GM19351 (cell line): ENCODE results near the gene ERGIC2.
A peak's percentile ranks its signal among the peaks of the same experiment; 100 is the strongest.

Experiments
- ATAC-seq: cut with Tn5 transposase; IDR thresholded peaks from one replicate; pipeline ENCODE4 v1.9.1; 2021; ENCODE audit warnings: mild to moderate bottlenecking, moderate library complexity; ENCODE audit not compliant: unreplicated experiment

The ERGIC2 gene

GRCh38 chr12:29376118-29376517 is 4.9 kb downstream of the ERGIC2 start:
- no peak for ATAC-seq

- ATAC-seq = no peak
Measured at GRCh38 chr12:29374913-29375312, 6.1 kb downstream of the ERGIC2 start.

- ATAC-seq = no peak
Measured at GRCh38 chr12:29374012-29374411, 7.0 kb downstream of the ERGIC2 start.

- no peak for ATAC-seq
Measured at GRCh38 chr12:29365091-29365490, 15.9 kb downstream of the ERGIC2 start.

- ATAC-seq = no peak
Measured at GRCh38 chr12:29354954-29355353, 26.0 kb downstream of the ERGIC2 start.

- no peak for ATAC-seq
Measured at GRCh38 chr12:29350080-29350479, 30.9 kb downstream of the ERGIC2 start.

GRCh38 chr12:29346769-29347421 is 34.1 kb downstream of the ERGIC2 start:
- no peak for ATAC-seq

DNA sequence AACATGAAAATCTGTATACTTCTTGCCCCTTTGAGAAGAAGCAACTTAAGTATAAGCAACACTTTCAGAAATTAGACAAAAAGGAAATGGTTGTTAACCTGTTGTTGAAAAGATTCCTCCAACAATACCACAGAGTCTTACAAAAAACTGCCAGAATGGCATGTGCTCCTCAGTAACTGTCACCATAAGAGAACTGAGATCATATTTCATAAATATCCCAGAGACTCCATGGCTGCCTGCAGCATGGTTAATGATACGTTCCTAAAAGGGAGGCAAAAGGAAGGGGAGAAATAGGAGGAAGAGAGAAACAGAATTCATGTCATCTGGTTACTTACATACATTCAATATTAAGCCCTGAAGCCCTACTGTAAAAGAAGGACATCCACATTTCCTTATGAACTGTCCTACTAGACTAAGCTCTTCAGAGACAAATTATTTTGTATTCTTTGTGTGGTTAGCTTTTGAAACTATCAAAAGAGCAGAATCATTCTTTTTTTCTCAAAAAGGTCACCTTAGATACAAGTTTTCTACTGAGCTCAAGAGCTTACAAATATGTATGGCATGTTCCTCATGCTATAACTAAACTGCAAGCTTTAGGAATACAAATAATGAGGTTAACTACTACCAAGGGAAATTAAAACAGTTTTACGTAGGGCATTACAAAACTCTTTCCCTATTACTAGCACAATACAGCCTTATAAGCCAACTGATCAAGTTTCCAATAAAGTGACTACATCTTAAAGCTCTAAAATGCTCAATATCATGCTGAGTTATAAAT is 37.8 kb downstream of the ERGIC2 start:
- ATAC-seq = no peak

DNA sequence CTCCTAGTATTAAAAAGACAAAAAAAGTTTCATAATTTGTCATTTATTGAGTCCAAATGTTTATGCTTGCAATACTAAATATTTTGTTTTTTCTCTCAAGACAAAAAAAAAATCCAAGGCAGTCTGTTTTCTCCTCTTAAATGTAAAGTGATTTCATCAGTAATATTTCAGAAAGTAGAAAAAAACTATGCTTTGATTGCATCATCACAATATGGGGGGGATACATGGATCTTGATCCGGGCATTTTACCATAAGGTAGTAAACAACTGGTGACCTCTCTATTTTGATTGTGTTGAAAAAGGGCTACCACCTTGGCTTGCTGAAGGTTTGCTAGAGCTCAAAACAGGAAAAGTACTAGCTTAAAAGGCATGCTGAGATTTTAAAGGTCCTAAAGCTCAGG is 43.6 kb downstream of the ERGIC2 start:
- no peak for ATAC-seq

- no peak for ATAC-seq
Measured at GRCh38 chr12:29334937-29335336, 46.0 kb downstream of the ERGIC2 start.

DNA sequence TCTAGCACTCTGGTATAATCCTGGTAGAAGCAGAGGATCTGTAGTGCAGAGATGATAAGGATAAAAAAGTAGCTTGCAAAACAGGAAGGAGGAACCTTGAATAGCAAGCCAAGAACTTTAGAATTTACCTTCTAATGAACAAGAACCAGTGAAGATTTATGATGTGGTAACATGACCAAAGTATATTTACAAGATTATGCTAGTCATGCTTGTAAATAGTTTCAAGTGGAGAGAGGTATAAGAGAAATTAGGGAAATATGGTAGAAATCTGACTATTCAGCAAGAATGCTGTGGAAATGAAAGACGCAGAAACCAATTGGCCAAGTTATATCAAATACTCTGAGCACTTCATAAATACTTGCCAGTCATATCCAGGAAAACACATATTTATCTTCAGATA is 47.8 kb downstream of the ERGIC2 start:
- no peak for ATAC-seq

- no peak for ATAC-seq
Measured at GRCh38 chr12:29329411-29329810, 51.6 kb downstream of the ERGIC2 start.

DNA sequence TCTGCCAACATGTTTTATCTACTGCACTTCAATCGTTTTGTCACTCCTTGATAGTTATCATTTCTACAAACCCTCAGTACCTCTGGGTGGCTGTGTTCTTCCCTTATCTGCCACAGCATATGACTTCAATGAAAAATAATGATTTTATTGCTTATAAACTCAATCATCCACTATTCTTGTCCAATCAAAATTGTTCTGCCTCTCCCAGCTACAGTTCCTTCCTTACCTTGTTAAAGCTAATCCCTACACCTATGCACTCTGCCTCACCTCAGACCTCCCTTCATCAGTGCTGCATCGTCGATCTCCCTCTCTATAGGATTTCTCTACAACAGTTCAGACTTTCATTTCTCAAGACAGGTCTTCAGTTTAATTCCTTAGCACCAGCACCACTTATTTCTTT is 58.8 kb downstream of the ERGIC2 start:
- no peak for ATAC-seq

GRCh38 chr12:29320295-29321085 is 60.5 kb downstream of the ERGIC2 start:
- no peak for ATAC-seq

GRCh38 chr12:29317556-29318363 is 63.2 kb downstream of the ERGIC2 start:
- peak; percentile 100 for ATAC-seq

GRCh38 chr12:29316752-29317151 is 64.2 kb downstream of the ERGIC2 start:
- ATAC-seq = no peak

GRCh38 chr12:29314416-29314815 is 66.6 kb downstream of the ERGIC2 start:
- no peak for ATAC-seq

DNA sequence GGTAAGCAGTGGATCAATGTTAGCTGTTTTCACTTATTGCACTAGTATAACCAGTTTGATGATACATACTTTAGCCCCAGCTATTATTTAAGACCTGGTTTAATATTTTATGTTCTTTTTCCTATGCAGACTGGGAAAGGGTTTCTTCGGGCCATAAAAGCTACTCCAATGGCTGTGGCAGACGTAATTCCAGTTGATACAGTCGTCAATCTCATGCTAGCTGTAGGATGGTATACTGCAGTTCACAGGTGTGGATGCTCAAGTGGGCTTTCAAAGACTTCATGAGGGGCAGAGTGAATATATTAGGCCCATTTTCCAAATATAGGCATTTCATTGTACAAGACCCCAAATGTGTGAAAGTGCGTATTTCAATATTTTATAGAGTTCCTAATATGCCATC is 70.1 kb downstream of the ERGIC2 start:
- ATAC-seq = no peak

DNA sequence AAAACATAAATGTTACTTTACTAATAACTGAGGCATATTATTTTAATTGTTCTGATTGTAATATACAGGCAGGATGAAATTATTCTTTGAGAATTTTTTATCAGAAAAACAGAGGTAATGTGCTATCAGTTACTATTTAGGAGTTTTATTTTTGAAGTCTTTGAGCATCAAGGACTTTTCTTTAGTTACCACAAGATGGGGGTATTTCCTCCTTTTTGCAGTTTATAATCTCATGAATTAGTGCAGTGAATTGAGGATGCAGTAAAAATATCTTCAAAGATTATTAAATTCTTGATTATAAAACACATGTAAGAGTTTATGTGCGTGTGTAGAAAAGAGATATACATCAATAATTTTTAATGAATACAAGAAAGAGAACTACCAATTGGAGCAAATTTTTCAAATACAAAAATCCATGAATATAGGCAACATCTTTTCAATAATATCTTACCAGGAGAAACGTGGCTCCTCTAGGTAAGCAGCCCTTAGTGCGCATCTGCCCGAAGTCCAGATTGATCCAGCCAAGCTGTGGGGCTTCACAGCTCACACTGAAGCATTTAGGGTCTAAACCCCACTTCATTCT is 71.6 kb downstream of the ERGIC2 start:
- ATAC-seq = no peak

GRCh38 chr12:29306682-29307081 is 74.3 kb downstream of the ERGIC2 start:
- no peak for ATAC-seq

GRCh38 chr12:29306266-29306665 is 74.7 kb downstream of the ERGIC2 start:
- ATAC-seq = no peak
